LoVo (cell line): ENCODE measurements around the gene LRRC61.
"Not testable (repeated sequence)": the region's sequence is repeated elsewhere in the genome, so short reads cannot be mapped to it uniquely, and the experiment has no call there.

Experiments
- DNase-seq: peaks from one replicate; pipeline ENCODE4 v3.0.0-alpha.2; 2016; ENCODE audit warnings: low spot score

The LRRC61 gene, protein sequence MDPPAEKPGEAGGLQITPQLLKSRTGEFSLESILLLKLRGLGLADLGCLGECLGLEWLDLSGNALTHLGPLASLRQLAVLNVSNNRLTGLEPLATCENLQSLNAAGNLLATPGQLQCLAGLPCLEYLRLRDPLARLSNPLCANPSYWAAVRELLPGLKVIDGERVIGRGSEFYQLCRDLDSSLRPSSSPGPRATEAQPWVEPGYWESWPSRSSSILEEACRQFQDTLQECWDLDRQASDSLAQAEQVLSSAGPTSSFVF

DNA sequence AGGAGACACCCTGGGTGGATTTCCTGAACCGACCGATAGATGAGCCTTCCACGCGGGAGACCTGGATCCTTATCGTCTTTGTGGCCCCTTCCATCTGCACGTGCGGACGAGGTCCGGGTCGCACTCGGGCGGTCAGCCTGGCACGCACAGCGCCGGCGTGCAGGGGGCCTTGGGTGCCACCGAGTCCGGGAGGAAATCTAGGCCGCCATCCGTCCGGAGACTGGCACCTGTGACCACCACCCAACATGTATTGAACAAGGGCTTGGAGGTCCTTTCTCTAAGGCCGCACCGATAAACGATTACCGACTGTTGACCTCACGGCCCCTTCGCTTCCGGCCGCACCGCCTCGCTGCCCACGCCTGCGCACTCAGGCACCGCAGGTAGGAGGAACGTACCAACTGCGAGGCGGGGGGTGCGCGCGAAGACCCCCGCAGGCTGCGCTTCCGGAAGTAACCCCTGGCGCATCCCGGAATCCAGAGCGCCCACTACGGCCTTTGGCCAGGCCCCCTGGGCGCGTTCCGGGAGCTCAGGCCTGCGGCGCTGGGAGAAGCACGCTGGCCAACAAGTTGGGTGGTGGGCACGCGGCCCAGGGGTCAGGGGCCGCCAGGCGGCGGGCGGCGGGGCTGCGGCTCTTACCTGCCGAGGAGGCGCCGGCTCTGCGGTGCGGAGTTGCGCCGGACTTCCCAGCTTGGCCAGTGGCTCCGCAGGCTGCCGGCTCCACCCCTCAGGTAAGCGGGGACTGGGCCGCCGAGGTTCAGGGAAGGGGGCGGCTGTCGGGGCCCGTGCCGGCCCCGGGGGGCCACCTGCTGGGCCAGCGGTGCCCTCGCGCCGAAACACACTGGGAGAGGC is at the start of gene LRRC61, which contains the start of gene ACTR3C:
TSS of gene LRRC61 (plus strand) at position 523 of the 849 bp plus-strand sequence. CDS start 13,507 bp downstream, outside the sequence.
TSS of gene ACTR3C (minus strand) at position 713 of the 849 bp plus-strand sequence. CDS start 28,249 bp downstream, outside the sequence.
- DNase-seq: peak; percentile 92

DNA sequence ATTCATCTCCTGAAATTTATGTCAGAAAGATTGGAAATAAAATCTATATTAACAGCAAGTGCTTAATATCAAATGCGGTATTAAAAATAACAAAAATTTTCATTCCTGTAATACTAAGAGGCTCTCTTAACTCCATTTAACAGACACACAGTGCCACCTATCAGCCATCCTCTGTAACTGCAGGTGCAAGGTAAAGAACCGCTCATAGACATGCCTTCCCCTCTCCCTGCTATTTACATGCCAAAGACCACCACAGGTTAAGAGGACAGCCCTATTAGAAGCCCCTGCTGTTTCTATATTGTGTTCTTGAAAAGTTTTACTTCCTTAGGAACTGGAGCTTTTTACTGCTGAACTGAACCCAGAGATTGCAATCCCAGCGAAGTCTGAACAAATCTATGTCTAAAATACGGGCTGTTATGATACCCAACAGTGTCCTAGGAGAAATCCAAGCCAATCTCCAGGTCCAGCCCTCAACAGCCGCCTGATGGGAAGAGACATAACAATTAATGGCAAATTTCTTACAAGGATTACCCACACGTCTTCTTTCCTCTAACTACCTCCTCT is 46.9 kb upstream of the LRRC61 start:
- peak; percentile 27 for DNase-seq

DNA sequence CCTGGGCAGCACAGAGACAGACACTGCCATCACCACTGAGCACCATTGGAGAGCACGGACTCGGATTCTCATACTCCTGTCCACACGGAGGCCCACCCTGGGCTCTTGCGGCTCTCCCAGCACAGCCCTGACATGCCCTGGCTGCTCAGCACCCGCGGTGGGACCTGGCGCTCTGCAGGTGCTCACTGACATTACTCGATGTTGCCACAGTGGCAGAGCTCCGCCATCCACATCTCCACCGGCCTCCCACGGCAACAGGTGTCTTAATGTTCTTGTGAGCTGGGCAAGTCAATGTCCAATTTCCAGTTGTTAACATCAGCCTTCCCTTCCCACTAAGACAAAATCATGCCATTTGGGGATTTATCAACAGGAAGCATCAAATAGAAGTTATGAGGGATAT is 44.8 kb upstream of the LRRC61 start:
- DNase-seq: not testable (repeated sequence)

DNA sequence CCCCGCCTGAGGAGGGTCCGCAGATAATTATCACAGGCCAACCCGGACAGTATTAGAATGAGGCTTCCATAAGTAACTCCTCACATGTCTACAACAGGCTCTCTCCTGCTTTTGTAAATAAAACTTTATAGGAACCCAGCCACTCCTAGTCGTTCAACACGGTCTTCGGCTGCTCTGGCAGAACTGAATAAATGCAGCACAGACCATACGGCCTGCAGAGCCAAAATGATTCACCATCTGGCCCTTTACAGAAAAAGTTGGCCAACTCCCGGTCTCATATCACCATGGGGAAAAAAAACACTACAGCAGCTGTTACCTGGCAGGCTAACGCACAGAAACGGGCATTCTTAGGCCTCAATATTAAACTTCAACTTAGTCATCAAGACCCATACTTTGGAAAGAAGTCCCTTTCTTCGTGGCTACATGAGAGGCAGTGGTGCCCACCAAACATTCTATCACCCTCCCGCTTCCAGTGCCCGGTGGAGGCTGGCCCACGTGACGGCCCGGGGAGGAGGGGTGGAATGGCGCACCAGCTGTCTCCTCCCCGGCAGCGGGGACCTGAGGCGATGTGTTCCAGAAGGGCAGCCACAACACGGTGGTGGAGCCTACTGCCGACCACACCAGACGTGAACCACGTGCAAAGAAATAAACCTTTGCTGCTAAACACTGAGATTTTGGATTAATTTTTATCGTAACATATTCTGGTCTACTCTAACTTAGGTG is 41.3 kb upstream of the LRRC61 start:
- not testable (repeated sequence) for DNase-seq

DNA sequence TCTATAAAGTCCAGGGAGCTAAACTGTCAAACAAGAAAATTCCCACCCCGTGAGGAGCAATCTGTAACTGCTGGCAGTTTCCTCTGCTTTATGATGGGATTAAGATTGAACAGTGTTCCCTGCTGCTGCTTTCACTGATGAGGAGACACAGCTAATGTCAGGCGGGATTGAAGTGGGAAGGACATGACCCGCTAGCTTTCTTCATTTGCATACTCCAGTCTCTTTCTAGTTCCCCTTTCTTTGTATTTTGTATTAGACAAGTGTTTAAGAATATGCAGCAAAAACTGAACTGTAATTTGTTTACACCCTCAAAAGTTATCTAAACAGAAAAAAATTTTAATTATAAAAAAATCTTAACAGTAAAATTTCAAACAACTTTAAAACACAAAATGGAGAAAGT is 40.0 kb upstream of the LRRC61 start:
- not testable (repeated sequence) for DNase-seq

DNA sequence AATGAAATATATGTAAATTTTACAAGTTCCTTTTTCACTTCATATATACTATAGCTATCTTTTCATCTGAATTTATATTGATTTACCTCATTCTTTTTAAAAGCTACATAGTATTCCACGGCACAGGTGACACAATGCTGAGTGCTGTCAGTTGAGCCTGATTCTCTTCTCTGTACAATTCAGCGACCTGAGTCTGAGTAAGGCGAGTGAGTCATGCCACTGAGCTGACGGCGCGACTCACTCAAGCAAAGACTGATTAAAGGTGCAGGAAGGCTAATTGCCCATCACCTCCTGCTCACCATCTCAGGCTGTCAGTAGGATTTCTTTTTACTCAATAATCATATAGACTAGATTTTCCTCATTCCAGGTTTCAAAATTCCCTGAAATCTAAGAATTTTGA is 39.5 kb upstream of the LRRC61 start:
- DNase-seq: not testable (repeated sequence)

DNA sequence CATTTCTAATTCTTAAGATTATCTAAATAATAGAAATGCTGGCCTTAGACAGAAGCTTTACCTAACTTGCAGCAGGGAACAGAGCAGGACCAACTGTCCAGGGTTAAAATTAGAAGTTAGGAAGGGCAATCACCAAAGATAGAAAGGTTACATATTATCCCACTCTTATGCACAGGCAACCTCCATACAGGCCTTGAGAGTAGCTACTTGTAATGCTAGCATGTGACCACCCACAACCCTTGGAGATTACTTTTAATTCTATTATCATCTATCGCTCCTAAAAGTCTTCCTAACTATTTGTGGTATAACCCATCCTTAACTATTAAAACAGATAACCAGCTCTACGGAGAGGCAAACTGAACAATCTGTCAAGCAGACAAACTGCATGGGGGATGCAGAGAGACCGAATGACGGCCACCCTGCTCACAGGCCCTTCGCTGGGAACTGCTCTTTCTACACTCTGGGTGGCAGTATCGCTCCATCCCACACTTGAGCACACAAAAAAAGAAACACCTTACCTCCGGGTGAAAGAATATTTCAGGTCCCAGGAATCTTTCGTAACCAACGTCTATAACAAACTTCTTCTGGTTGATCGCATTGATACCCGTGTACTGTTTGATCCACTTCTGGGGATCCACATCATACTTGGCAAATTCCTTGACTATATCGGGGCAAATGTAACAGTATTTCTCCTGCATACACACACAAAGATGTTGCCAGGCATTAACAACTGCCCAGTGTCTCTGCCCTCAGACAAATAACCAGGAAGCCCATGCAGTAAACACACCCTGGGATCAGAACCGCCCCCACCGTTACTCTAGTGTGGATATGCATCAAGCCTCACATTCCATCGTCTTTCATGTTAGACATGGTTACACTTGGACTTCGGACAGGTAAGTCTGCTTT is 37.1 kb upstream of the LRRC61 start:
- DNase-seq: not testable (repeated sequence)

DNA sequence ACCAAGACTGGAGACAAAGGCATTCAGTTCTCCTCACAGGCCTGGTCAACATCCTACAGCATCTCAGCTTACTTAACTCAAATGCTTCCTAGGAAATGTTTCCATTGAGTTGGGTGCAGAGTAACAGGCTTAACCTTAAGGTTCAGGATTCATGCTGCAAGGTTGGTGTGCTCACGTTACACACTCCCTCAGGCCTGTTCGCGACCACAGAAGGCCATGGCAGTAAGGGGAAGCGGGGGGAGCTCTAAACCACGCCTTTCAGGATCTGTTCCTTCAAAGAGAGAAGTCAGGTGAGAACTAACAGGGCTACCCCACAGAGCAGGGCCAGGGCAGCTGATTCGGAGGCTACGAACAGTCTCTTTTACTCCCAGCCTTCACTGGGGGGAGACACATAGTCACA is 35.3 kb upstream of the LRRC61 start:
- DNase-seq: not testable (repeated sequence)

DNA sequence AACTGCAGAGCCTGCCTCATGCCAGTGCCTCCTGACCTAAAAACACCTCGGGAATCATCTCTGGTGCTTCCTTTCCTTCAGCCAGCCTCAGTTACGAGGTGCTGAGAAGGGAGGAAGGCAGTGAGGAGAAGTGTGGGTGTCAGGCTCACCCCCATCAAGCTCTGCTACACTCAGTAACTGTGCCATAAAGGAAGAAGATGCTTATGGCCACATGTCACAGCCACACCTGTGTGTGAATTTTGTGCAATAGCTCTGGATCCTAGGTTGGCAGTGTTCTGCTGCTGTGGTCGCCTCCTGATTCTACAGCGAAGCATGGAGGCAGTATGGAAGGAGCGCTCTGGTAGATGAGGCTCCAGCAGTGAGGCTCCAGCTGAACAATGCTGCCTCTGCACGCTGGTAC is 34.3 kb upstream of the LRRC61 start:
- DNase-seq: not testable (repeated sequence)

DNA sequence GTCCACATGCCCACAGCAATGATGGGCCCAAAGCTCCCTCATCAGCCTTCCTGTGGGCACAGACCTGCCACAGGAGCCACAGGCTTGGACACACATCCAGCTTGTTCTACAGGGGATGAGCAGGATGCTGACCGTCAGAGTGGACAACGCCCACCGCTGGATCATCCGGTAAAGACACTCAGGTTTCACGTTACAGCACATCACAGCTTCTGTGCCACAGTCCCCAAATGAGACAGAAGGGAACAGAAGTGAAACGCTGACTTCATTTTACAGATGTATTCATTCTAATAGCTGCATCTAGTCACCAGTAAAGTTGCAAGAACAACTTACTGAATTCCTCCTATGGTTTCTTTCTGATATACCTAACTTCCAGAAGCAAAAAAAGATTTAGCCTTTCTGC is 32.8 kb upstream of the LRRC61 start:
- DNase-seq: not testable (repeated sequence)

DNA sequence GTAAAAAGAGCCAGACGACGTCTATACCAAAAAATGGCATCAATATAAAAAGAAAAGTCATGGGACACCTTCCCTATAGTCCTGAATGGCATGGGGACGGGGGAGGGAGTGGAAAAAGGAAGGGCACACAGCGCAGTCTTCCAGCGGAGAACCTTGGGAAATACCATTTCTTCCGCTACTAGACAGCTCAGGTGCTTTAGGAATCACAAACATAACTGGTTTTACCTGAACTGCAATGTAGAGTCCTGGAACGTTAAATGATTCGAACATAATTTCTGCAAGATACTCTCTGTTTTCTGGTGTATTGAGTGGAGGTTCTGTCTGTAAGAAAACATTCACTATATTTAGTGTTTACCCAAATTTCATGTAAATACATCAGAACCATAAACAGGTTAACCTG is 28.1 kb upstream of the LRRC61 start:
- not testable (repeated sequence) for DNase-seq

DNA sequence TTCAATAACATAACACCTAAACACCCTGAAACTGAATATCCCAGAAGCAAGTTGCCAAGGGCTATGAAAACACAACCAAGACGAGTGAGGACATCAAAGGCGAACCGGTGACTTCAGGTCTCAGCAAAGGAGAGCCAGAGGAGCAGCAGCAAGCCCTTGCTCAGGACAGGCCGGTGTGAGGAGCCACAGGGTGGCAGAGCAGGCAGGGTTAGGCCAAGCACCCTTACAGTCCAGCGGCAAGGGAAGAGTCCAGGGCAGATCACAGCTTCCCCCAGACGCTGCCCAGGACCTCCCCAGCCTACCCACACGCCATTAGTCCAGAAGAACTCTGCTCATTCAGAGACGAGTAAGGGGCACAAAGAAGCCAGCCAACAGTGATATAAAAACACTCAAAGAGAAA is 27.5 kb upstream of the LRRC61 start:
- DNase-seq: not testable (repeated sequence)

DNA sequence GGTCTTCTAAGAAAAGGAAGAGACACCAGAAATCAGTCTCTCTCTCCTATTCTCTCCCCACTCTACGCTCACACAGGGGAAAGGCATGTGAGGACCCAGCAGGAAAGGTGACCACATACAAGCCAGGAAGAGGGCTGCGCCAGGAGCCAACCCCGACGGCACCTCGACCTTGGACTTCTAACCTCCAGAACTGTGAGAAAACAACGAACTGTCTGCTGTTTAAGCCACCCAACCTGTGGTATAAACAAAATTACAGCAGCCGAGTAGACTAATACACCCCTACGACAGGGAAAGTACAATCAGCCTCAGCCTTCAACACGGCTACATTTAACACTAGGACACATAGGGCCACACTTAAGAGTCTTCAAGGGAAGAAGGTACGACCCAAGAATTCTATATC is 26.4 kb upstream of the LRRC61 start:
- not testable (repeated sequence) for DNase-seq

DNA sequence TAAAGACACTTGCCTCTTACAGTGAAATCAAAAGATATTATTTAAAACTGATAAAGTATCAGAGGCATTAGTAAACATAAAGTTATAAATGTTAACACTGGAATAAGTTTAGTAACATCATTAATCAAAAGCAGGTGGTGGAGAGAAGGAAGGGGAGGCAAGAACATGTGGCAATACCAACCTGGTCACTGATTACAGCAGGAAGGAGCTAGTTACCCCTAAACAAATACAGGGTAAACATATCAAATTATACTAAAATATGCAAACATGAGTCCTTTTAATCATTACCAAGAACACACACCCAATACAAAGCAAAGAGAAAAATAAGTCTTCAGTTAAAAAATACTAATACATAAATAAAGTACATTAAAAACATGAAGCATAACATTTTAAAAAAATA is 25.2 kb upstream of the LRRC61 start:
- DNase-seq: not testable (repeated sequence)

DNA sequence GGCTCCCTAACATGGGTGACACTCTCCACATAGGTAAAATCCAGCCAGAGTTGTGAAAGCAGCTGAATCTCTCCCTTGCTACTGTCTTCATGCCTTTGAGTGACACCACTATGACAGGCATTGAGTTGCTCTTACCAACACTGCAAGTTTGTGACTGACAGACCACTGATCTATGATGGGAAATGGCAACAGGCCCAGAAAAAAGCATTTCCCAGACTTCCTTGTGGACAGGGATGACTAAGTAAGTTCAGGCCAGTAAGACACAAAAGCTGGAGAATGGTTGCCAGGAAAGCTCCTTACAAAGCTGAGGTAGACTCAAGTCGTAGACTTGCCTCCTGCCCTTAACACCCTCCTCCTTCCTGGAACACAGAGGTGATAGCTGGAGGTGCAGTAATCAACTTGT is 20.2 kb upstream of the LRRC61 start:
- DNase-seq: peak; percentile 33

DNA sequence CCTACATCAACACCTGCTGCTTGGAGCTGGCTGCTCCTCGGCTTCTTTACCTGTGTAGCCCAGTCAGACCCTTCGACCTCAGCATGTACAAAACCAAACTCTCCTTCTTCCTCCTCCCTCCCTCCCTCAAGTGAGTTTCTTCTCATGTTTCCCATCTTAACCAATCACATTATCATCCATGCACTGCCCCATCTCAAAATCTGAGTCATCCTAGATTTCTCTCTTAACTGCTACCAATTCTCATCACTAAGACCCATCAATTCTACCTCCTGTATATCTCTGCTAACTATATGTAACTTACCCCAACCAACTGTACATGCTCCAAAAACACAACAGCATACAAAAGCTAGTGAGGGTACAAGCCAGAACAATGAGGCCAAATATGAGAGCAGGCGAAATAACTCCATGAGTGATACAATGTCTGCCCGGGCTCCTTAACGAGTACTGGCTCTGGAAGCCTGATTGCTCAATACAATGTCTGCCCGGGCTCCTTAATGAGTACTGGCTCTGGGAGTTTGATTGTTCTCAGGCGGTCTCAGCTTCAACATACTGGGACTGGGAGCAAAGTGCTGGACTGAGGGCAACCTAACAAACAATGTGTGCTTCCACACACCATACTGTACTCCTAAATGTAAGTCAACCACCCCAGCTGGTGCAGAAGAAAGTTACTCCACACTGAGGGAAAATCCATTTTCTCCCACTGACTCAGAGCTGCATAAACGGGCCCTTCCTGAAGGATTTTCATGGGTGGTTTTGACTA is 18.5 kb upstream of the LRRC61 start:
- DNase-seq: not testable (repeated sequence)

DNA sequence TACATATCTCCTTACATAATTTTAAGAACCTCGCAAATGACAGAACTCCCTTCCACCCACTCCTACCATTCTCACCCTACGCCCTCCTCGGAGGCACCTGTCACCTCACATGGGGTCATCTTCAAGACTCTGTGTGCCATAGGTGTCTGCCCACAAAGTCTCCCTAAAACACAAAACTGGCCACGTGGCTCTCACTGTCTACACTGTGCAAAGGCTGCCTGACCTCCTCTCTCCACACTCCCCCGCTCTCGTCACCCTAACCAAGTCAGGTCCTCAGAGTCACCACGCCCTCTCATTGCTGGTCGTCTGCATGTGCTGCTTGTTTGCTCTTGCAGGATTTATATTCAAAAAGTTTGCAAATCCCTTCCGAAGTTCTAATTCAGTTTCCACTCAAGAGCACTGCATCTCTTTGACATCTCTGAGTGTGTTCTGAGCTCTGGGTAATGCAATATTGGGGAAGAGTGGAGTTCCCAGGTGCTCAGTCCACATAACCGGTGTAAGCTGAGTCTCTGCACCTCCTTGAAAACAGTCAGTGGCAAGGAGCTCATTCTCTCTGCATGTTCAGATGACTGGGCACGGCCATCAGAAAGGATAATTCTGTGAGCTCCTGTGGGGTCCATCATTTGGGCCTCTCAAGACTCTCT is 17.8 kb upstream of the LRRC61 start:
- not testable (repeated sequence) for DNase-seq

DNA sequence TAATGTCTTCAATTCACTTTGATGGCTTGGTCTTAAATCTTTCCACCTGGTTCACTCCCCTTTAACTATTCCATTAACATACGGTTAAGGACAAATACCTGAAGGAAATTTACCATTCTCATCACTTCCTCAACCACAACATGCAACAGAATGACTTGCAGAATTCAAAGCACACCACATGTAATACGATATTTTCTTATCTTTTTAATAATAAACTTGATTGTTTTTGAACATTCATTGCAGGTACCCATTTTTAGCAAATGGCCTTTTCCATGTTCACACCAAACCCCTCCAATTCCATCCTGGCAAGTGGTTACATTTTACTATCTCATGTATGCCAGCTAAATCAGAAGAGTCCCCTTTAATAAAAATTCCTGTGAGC is 17.3 kb upstream of the LRRC61 start:
- DNase-seq: not testable (repeated sequence)

DNA sequence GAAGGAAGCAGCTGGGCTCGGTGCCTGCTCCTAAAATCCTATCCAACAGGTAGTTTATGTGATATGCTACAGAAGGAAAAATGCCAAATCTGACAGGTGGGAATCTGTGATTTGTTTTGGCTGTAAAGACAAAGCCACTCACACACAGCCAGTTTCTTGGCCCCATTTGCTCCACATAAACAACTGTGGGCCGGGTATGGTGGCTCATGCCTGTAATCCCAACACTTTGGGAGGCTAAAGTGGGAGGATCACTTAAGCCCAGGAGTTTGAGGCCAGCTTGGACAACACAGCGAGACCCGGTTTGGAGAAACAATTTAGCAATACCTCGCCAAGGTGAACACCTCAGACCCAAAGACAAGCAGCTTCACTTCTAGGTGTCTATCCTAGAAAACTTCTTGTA is 16.8 kb upstream of the LRRC61 start:
- not testable (repeated sequence) for DNase-seq

DNA sequence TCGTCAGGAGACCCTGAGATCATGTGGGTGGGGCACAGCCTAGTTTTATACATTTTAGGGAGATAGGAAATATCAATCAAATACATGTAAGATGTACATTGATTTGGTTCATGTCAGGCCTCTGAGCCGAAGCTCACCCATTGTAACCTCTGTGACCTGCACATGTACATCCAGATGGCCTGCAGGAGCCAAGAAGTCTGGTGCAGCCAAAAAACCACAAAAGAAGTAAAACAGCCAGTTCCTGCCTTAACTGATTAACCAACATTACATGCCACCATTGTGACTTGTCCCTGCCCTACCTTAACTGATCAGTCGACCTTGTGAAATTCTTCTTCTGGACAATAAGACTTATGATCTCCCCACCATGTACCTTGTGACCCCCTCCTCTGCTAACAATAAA is 16.0 kb upstream of the LRRC61 start:
- no peak for DNase-seq
